Right renal pelvis (tissue), 4 donors: Measurements from ENCODE around the gene SMIM3. TPM values are rescaled to one million over a fixed set of nuclear protein-coding genes. Genes with fewer than 3 reads are reported as not detected.
"Not testable (repeated sequence)": the region's sequence is repeated elsewhere in the genome, so short reads cannot be mapped to it uniquely, and the experiment has no call there.

Experiments
- DNase-seq, 4 donors: peaks; one replicate each; pipeline ENCODE4 v3.0.0-alpha.2; 2013; ENCODE audit warnings: low read depth in 4 of 4, low spot score in 3 of 4, missing footprints in 1 of 4
- polyA plus RNA-seq, 4 donors: library from polyadenylated mRNA; unstranded; fragments of 120-200 nt; gene quantifications; one replicate each; pipeline ENCODE4 v1.2.1, GENCODE V29; 2013; ENCODE audit not compliant: insufficient read length in 4 of 4

The SMIM3 gene
- 10 to 100 TPM; 22.9 to 26.1 (median 24.6) TPM for polyA plus RNA-seq

DNA sequence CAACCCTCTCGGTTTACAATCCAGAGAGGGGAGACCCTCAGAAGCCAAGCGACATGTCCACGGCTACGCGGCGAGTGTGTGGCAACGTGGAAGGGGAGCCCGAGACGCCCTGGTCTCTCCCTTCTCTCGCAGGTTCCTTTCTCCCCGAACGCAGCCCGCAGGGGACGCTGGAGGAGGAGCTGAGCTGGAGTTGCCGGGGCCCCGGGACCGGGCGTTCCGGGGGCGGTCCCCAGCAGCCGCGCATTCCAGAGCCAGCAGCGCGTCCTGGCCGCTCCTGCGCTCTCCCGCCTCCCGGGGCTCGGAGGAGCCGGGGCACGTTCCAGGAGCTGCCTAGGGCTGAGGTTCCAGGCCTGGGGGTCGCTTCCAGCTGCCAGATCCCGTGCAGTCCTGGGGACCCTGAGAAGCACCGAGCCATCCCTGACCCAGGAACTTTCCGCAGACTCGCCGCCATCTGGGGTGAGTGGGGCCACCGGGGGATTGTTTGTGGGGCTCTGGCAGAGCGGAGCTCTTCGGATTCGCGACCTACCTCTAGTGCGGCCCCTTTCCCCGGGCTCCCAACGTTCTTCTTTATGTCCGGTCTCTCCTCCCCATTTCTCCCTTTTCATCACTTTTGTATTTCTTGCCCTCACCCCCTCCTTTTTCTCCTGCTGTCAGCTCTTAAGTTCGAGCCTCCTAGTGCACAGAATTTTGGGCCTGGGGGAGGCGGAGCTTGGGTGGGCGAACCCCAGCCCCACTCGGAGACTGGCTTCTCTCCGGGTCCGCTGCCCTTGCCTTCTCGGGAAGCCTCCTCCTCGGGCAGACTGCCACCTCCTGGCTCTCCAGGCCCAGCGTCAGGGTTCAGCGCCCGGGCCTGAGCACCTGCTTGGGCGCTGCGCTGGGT is at the start of gene SMIM3:
TSS of gene SMIM3 (plus strand) at position 241 of the 880 bp plus-strand sequence. CDS start 16,684 bp downstream, outside the sequence.
- DNase-seq = peak in 2 of 4 donors; percentile 72 to 74

GRCh38 chr5:150729859-150730258 is 48.7 kb upstream of the SMIM3 start:
- DNase-seq = no peak

- DNase-seq = no peak
Measured at GRCh38 chr5:150731669-150732242, 46.8 kb upstream of the SMIM3 start.

GRCh38 chr5:150734579-150735384 is 43.8 kb upstream of the SMIM3 start:
- DNase-seq = no peak

DNA sequence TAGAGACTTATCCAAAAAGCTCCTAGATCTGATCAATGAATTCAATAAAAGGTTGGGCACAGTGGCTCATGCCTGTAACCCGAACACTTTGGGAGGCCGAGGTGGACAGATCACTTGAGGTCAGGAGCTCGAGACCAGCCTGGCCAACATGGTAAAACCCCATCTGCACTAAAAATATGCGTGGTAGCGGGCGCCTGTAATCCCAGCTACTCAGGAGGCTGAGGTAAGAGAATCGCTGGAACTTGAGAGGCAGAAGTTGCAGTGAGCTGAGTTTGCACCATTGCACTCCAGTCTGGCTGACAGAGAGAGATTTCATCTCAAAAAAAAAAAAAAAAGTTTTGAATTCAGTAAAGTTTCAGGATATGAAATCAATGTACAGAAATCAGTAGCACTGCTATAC is 39.7 kb upstream of the SMIM3 start:
- no peak for DNase-seq

DNA sequence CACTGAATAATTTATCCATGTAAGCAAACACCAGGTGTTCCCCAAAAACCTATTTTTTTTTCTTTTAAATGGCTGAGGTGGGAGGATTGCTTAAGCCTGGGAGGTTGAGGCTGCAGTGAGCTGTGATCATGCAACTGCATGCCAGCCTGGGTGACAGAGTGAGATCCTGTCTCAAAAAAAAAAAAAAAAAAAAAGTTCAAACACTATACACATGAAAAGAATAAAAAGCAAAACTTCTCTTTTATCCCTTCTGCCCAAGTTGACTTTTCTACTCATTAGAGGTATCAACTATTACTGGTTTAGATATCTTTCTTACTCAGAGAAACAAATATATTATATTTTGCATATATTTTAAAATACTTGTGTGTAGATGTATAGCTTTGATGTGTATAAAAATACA is 37.6 kb upstream of the SMIM3 start:
- DNase-seq = no peak

DNA sequence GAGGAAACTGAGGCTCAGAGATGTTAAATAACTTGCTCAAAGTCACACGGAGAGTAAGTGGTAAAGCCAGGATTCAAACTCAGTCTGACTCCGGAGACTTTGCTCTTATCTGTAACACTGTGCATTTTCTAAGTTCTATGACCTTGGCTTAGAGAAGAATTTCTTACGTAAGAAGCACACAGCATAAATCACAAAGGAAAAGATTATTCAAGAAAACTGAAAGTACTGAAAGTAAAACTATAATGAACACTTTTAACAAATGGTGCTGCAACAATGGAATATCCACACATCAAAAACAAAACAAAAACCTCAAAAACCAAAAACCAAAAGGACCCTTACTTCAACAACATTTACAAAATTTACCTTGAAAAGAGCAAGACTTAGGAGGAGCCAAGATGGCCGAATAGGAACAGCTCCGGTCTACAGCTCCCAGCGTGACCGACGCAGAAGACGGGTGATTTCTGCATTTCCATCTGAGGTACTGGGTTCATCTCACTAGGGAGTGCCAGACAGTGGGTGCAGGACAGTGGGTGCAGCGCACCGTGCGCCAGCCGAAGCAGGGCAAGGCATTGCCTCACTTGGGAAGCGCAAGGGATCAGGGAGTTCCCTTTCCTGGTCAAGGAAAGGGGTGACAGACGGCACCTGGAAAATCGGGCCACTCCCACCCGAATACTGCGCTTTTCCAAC is 36.0 kb upstream of the SMIM3 start:
- not testable (repeated sequence) for DNase-seq

- DNase-seq = not testable (repeated sequence)
Measured at GRCh38 chr5:150743142-150743488, 35.4 kb upstream of the SMIM3 start.

GRCh38 chr5:150750469-150750868 is 28.1 kb upstream of the SMIM3 start:
- no peak for DNase-seq

- no peak for DNase-seq
Measured at GRCh38 chr5:150751096-150751891, 27.3 kb upstream of the SMIM3 start.

DNA sequence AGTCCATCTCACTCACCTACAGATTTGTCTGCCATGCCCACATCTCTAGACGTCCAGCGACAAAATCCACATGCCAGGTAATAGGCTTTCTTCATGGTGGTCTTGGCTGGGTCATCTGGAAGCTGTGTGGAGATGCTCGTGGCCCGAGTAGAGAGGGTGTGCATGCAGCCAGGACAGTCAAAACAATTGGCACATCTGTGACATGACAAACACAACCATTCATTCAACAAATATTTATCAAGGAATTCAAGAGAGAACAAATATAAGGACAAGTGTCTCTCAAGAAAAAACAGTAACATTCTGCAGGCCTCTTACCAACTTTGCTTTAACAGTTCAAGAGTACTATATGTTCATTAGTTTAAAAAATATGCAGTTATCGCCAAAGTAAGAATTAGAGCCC is 25.1 kb upstream of the SMIM3 start:
- no peak for DNase-seq

GRCh38 chr5:150753863-150754262 is 24.7 kb upstream of the SMIM3 start:
- no peak for DNase-seq

DNA sequence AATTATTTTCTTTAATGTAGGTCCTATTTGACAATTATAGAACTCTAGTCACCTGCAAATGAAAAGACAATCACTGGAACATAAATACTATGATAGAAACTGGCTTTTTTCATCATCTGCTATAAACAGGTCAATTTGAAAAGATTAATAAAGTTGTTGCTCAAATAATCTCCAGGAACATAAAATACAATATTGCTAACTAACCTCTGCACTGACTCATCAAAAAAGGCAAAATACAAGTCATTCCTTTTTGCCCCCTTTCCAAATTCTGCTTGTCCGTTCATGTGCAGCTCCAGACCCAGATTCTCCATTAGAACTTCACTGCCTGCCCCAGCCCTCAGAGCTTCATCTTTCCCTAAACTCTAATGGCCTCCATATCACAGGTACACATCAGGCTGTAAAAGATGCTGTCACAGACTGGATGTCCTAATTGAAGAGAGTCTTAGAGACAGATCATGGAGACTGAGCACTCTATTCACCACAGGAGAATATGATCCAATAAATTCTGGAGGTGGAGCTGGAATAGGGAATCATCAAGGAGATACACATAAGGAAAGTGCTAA is 21.4 kb upstream of the SMIM3 start:
- no peak for DNase-seq

DNA sequence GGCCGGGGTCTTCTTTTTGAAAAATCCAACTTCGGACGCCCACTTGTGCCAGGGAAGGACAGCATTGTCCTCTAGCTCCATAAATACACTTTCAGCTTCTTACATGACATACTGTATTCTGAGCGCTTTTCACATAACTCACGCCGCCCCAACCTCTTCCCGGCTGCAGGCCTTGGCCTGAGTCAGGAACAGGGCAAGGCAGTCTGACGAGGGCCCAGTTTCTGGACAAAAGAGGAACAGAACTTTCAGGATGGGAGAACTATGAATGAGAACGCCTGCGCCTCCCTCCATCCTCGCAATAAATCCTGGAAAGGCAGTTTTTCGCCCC is 20.4 kb upstream of the SMIM3 start:
- no peak for DNase-seq

GRCh38 chr5:150758531-150759333 is 19.8 kb upstream of the SMIM3 start, which contains the start of gene DCTN4:
Gene DCTN4, minus strand, starts transcription at chr5:150759017. Its CDS starts 24 bp downstream, at chr5:150758993.
- DNase-seq = peak; percentile 96 to 98 (median 98)

DNA sequence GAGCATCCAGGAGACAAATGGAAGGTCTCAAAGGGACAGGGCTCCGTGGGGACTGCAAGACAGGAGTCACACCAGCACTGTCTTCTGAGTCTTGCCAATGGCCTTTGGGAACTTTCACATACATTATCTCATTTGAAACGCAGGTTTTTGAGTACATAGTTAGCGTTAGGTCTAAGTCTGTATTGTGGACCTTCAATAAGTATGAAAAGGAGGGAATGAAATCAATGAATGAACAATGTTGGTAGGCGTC is 19.3 kb upstream of the SMIM3 start:
- no peak for DNase-seq

- no peak for DNase-seq
Measured at GRCh38 chr5:150762211-150762610, 16.3 kb upstream of the SMIM3 start.

GRCh38 chr5:150763023-150763769 is 15.4 kb upstream of the SMIM3 start:
- DNase-seq = peak in 1 of 4 donors; percentile 48
